Skeletal muscle tissue (tissue), 4 donors: ENCODE results near the gene FAM131B. TPM values are rescaled to one million over a fixed set of nuclear protein-coding genes. Genes with fewer than 3 reads are reported as not detected.

Experiments used
- H3K27ac ChIP-seq: one replicate; pipeline ENCODE4 v1.7.0; 2013; ENCODE audit warnings: mild to moderate bottlenecking, low read depth, low read length, inconsistent platforms
- H3K27me3 ChIP-seq, 3 donors: one replicate each; pipeline ENCODE4 v1.7.0; 2013; ENCODE audit warnings: low read length in 3 of 3; ENCODE audit not compliant: control insufficient read depth in 3 of 3, insufficient read depth in 3 of 3
- H3K36me3 ChIP-seq, 3 donors: one replicate each; pipeline ENCODE4 v1.7.0; 2013; ENCODE audit warnings: low read length in 3 of 3; ENCODE audit not compliant: control insufficient read depth in 3 of 3, insufficient read depth in 3 of 3
- H3K4me1 ChIP-seq, 3 donors: one replicate each; pipeline ENCODE4 v1.7.0; 2013; ENCODE audit warnings: low read length in 3 of 3, mild to moderate bottlenecking in 3 of 3; ENCODE audit not compliant: control insufficient read depth in 3 of 3, insufficient read depth in 3 of 3
- H3K4me3 ChIP-seq, 3 donors: one replicate each; pipeline ENCODE4 v1.7.0; 2013; ENCODE audit warnings: low read length in 3 of 3
- H3K9ac ChIP-seq, 3 donors: one replicate each; pipeline ENCODE4 v1.7.0; 2013; ENCODE audit warnings: low read length in 3 of 3, mild to moderate bottlenecking in 3 of 3, moderate library complexity in 2 of 3, low read depth in 1 of 3
- H3K9me3 ChIP-seq, 3 donors: one replicate each; pipeline ENCODE4 v1.7.0; 2013; ENCODE audit warnings: low read length in 3 of 3; ENCODE audit not compliant: control insufficient read depth in 3 of 3
- total RNA-seq: library from RNA; depleted of rRNA; stranded (reverse); fragments of >200 nt; gene quantifications from one replicate; pipeline ENCODE4 v1.2.3, GENCODE V29; 2014
- donor health status: Osteomylitis.

Gene FAM131B
- total RNA-seq, 1 donor from 2014 or later, result 1.0 TPM

DNA sequence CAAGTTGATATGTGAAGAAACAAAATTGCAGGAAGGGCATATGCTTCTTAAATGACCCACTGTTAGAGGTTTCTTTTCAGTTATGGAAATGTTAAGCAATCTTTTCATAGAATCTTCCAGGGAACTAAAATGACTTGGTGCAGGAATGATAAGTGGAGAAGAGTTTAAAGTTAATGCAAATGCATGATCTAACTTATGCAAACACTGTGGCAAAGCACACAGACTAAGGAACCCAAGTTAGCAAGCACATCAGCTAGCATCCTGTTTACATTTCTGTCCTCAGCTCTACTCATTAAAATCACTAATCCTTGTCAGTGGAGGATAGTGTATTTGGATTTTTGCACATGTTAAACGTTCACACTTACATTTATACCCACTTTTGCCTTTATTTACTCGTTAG lies 37.3 kb downstream of the FAM131B start:
- Histone ChIP-seq H3K4me3 (no peak overlapping the region), H3K4me1 (peaks cover 20 to 32% (median 30%) of the 10 kb centered on the region in 3 donors), H3K9me3 (no peaks in the 10 kb centered on the region), H3K27ac (no peak overlapping the region), H3K36me3 (peaks cover 29 to 37% (median 36%) of the 10 kb centered on the region in 3 donors), H3K27me3 (no peaks in the 10 kb centered on the region), H3K9ac (no peak overlapping the region)

DNA sequence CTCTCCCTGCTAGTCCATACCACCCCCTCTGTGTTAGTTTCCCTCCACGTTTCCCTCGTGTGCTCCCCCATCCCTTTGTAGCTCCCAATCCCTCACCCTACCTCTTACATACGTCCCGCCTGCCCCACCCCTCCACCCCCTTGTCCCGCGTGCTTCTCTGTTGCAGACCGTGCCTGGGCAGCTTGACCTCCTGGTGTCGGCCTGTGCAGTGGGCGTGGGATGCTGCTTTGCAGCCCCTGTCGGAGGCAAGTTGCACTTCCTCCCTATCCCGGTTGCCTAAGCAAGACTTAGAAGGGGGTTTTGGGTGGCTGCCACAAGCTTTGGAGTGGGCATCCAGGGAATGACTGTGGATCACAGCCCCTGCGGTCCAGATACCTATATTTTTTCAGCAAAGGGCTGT lies 38.9 kb downstream of the FAM131B start:
- H3K9me3 ChIP-seq, result no peaks in the 10 kb centered on the region
- H3K4me1 ChIP-seq, result peaks cover 29 to 44% (median 41%) of the 10 kb centered on the region in 3 donors
- H3K27me3 ChIP-seq, result no peaks in the 10 kb centered on the region
- no peak overlapping the region for H3K9ac ChIP-seq
- peak overlapping the region; percentile 44 for H3K27ac ChIP-seq
- peaks cover 36 to 48% (median 39%) of the 10 kb centered on the region in 3 donors for H3K36me3 ChIP-seq
- peak overlapping the region in 1 of 3 donors; percentile 22 for H3K4me3 ChIP-seq

DNA sequence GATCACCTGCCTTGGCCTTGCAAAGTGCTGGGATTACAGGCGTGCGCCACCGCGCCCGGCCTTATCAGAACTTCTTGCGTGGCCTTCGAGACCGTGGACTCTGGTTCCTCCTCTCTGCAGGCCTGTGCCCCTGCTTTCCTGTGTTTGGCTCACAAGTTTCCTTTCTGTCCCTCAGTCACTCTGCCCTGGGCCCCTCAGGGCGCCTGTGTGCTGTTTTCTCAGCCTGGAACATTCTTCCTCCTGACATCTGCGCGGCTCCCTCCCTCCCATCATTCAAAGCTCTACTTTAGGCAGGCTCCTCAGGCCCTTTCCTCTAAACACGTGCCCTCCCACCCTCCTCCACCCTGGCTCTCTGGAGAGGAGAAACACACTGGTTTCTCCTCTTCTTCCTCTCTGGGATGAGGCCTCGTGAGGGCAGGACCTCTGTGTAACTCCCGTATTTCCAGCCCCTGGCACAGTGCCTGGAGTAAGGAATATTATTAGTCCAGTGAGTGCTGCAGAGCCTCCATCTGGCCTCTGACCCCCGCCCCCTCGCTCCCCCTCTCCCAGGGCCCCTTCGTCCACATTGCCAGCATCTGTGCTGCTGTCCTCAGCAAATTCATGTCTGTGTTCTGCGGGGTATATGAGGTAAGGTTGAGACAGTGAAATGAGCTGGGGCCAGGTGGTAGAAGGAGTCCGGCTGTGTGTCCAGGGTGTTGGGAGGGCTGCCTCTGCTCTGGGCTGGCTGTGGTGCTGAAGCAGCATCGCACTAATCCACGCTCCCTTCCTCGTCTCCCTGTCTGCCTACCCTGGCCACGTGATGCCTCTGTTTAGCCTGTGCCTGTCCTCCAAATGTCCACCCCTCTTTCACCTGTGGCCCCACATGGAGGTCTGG lies 39.5 kb downstream of the FAM131B start:
- no peaks in the 10 kb centered on the region for H3K27me3 ChIP-seq
- no peaks in the 10 kb centered on the region for H3K9me3 ChIP-seq
- peak overlapping the region in 1 of 3 donors; percentile 25 for H3K9ac ChIP-seq
- peak overlapping the region in 1 of 3 donors; percentile 22 for H3K4me3 ChIP-seq
- peaks cover 34 to 51% (median 45%) of the 10 kb centered on the region in 3 donors for H3K4me1 ChIP-seq
- peak overlapping the region; percentile 44 for H3K27ac ChIP-seq
- peaks cover 36 to 48% (median 39%) of the 10 kb centered on the region in 3 donors for H3K36me3 ChIP-seq

DNA sequence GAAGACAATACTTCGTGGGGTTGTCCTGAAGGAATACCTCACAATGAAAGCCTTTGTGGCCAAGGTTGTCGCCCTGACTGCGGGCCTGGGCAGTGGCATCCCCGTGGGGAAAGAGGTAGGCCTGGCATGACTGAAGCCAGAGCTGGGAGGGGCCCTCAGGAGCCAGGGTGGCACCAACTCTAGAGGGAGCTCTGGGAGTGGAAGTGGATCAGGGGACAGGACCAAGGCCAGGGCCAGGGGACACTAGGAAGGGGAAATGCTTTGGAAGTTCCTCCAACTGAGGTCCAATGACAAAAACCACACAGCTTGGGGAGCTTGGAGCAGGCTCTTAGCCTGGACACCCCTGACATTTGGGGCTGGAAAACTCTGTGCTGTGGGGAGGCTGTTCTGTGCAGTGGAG lies 40.8 kb downstream of the FAM131B start:
- H3K27ac ChIP-seq, result peak overlapping the region; percentile 34
- peak overlapping the region in 1 of 3 donors; percentile 33 for H3K9ac ChIP-seq
- H3K4me3 ChIP-seq, result no peak overlapping the region
- no peaks in the 10 kb centered on the region for H3K9me3 ChIP-seq
- no peaks in the 10 kb centered on the region for H3K27me3 ChIP-seq
- H3K4me1 ChIP-seq, result peaks cover 38 to 56% (median 52%) of the 10 kb centered on the region in 3 donors
- H3K36me3 ChIP-seq, result peaks cover 36 to 48% (median 37%) of the 10 kb centered on the region in 3 donors

DNA sequence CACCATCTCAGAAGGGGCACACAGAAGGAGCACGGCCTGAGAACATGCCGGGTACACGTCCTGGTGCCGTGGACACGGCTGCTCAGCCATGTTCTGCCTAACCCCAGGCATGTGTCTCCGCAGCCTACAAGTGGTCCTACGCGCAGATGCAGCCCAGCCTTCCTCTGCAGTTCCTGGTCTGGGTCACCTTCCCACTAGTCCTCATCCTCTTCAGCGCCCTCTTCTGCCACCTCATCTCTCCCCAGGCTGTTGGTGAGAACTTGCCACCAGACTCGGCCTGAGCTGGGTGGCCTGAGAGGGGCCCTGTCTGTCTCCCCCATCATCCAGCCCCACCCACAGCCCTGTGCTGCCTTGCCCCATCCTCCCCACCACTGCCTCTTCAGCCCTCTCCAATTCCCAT lies 41.3 kb downstream of the FAM131B start:
- Histone ChIP-seq H3K4me3 (no peak overlapping the region), H3K9ac (no peak overlapping the region), H3K27ac (no peak overlapping the region), H3K9me3 (no peaks in the 10 kb centered on the region), H3K27me3 (no peaks in the 10 kb centered on the region), H3K36me3 (peaks cover 33 to 44% (median 33%) of the 10 kb centered on the region in 3 donors), H3K4me1 (peaks cover 38 to 59% (median 52%) of the 10 kb centered on the region in 3 donors)

DNA sequence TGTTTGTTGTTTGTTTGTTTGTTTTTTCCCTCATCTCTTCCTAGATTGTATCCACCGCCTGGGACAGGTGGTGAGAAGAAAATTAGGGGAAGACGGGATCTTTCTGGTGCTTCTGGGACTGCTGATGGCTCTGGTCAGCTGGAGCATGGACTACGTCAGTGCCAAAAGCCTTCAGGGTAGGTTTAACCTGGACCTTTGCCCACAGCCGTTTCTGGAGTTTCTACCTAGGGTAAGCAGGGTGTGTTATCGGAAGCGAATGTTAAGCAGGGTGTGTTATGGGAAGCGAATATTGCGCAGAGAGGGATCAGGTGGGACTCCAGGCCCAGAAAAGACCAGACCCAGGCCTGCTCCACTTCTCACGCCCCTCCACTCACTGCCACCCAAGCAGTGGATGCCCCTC lies 41.9 kb downstream of the FAM131B start:
- Histone ChIP-seq H3K27ac (no peak overlapping the region), H3K36me3 (peaks cover 29 to 41% (median 32%) of the 10 kb centered on the region in 3 donors), H3K4me1 (peaks cover 39 to 60% (median 52%) of the 10 kb centered on the region in 3 donors), H3K4me3 (no peak overlapping the region), H3K9me3 (no peaks in the 10 kb centered on the region), H3K9ac (no peak overlapping the region), H3K27me3 (no peaks in the 10 kb centered on the region)

DNA sequence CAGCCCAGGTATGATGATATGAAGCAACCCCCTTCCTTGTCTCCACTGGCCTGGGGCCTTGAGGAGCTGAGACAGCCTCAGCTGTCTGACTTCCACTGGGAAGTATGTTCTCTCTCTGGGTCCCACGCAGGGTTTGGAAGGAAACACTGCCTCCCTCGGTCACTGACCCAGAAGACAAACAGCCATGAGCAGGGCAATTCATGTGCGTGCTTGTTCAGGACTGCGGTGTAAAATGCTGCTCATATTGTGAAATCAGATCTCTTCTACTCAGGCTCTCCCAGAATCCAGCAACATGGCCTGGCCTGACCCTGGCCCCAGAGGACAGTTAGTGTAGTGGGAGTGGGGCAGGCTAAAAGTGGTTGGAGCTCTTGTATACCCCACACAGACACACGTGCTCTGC lies 43.9 kb downstream of the FAM131B start:
- Histone ChIP-seq H3K4me1 (peaks cover 45 to 67% (median 57%) of the 10 kb centered on the region in 3 donors), H3K9me3 (no peaks in the 10 kb centered on the region), H3K27ac (peak overlapping the region; percentile 80), H3K27me3 (no peaks in the 10 kb centered on the region), H3K4me3 (peak overlapping the region; percentile 45 to 80 (median 65)), H3K9ac (peak overlapping the region; percentile 36 to 74 (median 48)), H3K36me3 (peaks cover 20 to 28% (median 26%) of the 10 kb centered on the region in 3 donors)

DNA sequence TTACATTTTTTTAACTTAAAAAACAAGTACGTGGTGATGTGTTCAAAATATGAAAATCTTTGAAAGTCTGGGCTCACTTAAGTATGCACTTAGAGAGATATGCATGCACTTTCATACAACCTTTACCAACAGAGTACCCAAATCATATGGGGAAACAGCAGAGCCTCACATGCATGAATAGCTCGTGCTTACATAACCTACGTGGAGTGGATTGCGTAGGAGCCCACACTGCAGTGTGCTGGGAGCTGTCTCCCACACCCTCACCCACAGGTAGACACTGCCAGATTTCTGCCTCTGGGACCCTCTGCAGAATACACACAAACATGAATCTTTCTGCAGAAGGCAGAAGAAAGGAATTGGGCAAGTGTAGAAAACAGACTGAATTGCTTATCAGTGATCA lies 46.0 kb downstream of the FAM131B start:
- Histone ChIP-seq H3K4me3 (peak overlapping the region; percentile 72 to 90 (median 80)), H3K36me3 (peaks cover 12 to 20% (median 16%) of the 10 kb centered on the region in 3 donors), H3K27ac (peak overlapping the region; percentile 91), H3K27me3 (no peaks in the 10 kb centered on the region), H3K4me1 (peaks cover 31 to 46% (median 40%) of the 10 kb centered on the region in 3 donors), H3K9ac (peak overlapping the region; percentile 80 to 97 (median 93)), H3K9me3 (no peaks in the 10 kb centered on the region)

DNA sequence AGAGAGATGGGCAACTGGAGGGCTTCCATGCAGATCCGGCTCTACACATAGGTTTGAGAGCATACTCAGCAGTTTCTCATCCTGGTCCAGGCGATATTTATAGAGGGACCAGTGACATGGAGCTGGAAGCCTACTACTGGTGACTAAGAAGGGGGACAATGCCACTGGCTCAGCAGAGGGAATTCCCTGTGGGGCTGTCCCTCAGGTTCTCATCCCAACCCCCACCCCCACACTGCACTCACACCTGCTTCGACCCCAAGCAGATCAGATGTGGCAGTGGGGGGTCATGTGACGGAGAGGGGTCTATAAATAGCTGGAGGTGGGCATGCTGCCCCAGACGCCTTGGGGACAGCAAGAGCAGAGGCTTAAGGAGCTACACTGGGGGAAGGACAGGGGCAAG lies 46.7 kb downstream of the FAM131B start, which contains the start of gene CLCN1:
TSS of gene CLCN1 (plus strand) at position 336 of the 400 bp plus-strand sequence. CDS start 102 bp downstream, outside the sequence.
- peaks cover 26 to 39% (median 33%) of the 10 kb centered on the region in 3 donors for H3K4me1 ChIP-seq
- H3K27me3 ChIP-seq, result no peaks in the 10 kb centered on the region
- H3K36me3 ChIP-seq, result peaks cover 6 to 14% (median 9%) of the 10 kb centered on the region in 3 donors
- H3K9ac ChIP-seq, result peak within 1 kb of the TSS; percentile 80 to 97 (median 93)
- peak within 1 kb of the TSS; percentile 72 to 90 (median 80) for H3K4me3 ChIP-seq
- peak within 1 kb of the TSS; percentile 91 for H3K27ac ChIP-seq
- no peaks in the 10 kb centered on the region for H3K9me3 ChIP-seq

DNA sequence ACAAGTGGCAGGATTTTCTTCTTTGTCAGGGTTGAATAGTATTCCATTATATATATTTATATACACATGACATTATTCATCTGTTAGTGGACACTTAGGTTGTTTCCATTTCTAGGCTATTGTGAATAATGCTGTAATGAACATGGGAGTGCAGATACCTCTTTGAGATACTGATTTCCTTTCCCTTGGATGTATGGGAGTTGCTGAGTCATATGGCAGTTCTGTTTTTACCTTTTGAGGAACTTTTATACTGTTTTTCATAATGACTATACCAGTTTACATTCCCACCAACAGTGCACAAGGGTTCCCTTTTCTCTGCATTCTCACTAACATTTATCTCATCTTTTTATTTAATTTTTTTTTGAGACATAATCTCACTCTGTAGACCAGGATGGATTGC lies 48.4 kb downstream of the FAM131B start:
- H3K4me1 ChIP-seq, result peaks cover 23 to 29% (median 24%) of the 10 kb centered on the region in 3 donors
- H3K36me3 ChIP-seq, result peaks cover 0 to 2% (median 0%) of the 10 kb centered on the region in 3 donors
- no peaks in the 10 kb centered on the region for H3K9me3 ChIP-seq
- no peak overlapping the region for H3K9ac ChIP-seq
- H3K27me3 ChIP-seq, result no peaks in the 10 kb centered on the region
- H3K4me3 ChIP-seq, result no peak overlapping the region
- no peak overlapping the region for H3K27ac ChIP-seq
